G401 (cell line): ENCODE results near the gene TSLP. TPM values are rescaled to one million over a fixed set of nuclear protein-coding genes. Genes with fewer than 3 reads are reported as not detected.

ENCODE experiments used
- total RNA-seq: library from RNA; depleted of rRNA; stranded (reverse); fragments of >200 nt; shearing (Covaris generic); gene quantifications from 2 replicates; pipeline ENCODE4 v1.2.3, GENCODE V29; 2014; rRNA removed

TSLP gene
- total RNA-seq, 1 experiment from 2014 or later, result not detected

Other genes with a start within 250 kb of the TSLP start
- gene WDR36, start 20.6 kb downstream of the TSLP start, total RNA-seq, result 26.8 and 44.0 TPM in 2 replicates
- gene CAMK4, start 152.7 kb downstream of the TSLP start, total RNA-seq, result under 0.01 TPM in 1 of 2 replicates, not detected in the other